Stimulated activated CD8-positive, alpha-beta memory T cell treated with anti-CD3 and anti-CD28 coated beads, Interleukin-7, amount 100 ng/mL, for 4 hours (primary cell): ENCODE data around the gene FBXO24.
"Not testable (repeated sequence)": the region's sequence is repeated elsewhere in the genome, so short reads cannot be mapped to it uniquely, and the experiment has no call there.

ENCODE experiments used
- DNase-seq, 2 donors: peaks; one replicate each; pipeline ENCODE4 v3.0.0-alpha.2; 2020; ENCODE audit warnings: low read depth in 2 of 2

FBXO24 gene

GRCh38 chr7:100586266-100587025 lies at the start of gene FBXO24:
Gene FBXO24 (plus strand): TSS chr7:100586328. CDS start chr7:100586626, 298 bp downstream.
- DNase-seq = peak; percentile 99

- not testable (repeated sequence) for DNase-seq
Measured at GRCh38 chr7:100536695-100537094, 49.4 kb upstream of the FBXO24 start.

- no peak for DNase-seq
Measured at GRCh38 chr7:100538348-100538653, 47.8 kb upstream of the FBXO24 start.

- peak; percentile 100 for DNase-seq
Measured at GRCh38 chr7:100538654-100539435, 47.3 kb upstream of the FBXO24 start, which contains the start of gene AGFG2. Gene AGFG2 (plus strand): TSS chr7:100539203. CDS start chr7:100539347, 144 bp downstream.

- no peak for DNase-seq
Measured at GRCh38 chr7:100539436-100540006, 46.6 kb upstream of the FBXO24 start.

GRCh38 chr7:100540073-100540723 lies 45.9 kb upstream of the FBXO24 start:
- no peak for DNase-seq

GRCh38 chr7:100541309-100541708 lies 44.8 kb upstream of the FBXO24 start:
- DNase-seq = not testable (repeated sequence)

GRCh38 chr7:100543586-100543985 lies 42.5 kb upstream of the FBXO24 start:
- DNase-seq = no peak

GRCh38 chr7:100544386-100544785 lies 41.7 kb upstream of the FBXO24 start:
- no peak for DNase-seq

GRCh38 chr7:100544967-100545359 lies 41.2 kb upstream of the FBXO24 start:
- DNase-seq = no peak

GRCh38 chr7:100545360-100546128 lies 40.6 kb upstream of the FBXO24 start:
- peak in 1 of 2 donors; percentile 21 for DNase-seq

- no peak for DNase-seq
Measured at GRCh38 chr7:100546129-100546925, 39.8 kb upstream of the FBXO24 start.

- no peak for DNase-seq
Measured at GRCh38 chr7:100546926-100547800, 39.0 kb upstream of the FBXO24 start.

- no peak for DNase-seq
Measured at GRCh38 chr7:100547872-100548271, 38.3 kb upstream of the FBXO24 start.

GRCh38 chr7:100548446-100548845 lies 37.7 kb upstream of the FBXO24 start:
- not testable (repeated sequence) for DNase-seq

- no peak for DNase-seq
Measured at GRCh38 chr7:100552532-100552931, 33.6 kb upstream of the FBXO24 start.

GRCh38 chr7:100553032-100553431 lies 33.1 kb upstream of the FBXO24 start:
- no peak for DNase-seq

GRCh38 chr7:100555701-100556100 lies 30.4 kb upstream of the FBXO24 start:
- no peak for DNase-seq

- DNase-seq = no peak
Measured at GRCh38 chr7:100556541-100556940, 29.6 kb upstream of the FBXO24 start.

- DNase-seq = no peak
Measured at GRCh38 chr7:100559127-100559526, 27.0 kb upstream of the FBXO24 start.
